ENCODE measurements around the gene SAFB. TPM values are rescaled to one million over a fixed set of nuclear protein-coding genes. Genes with fewer than 3 reads are reported as not detected.

SAFB gene
- total and polyA plus RNA-seq, 2 of the 4 experiments (the other 2 are of a cell fraction): 18.5 to 41.2 TPM

- WGBS, 2 experiments (ENCODE audit: extremely low coverage in 2 of 2, insufficient read length in 1 of 2): 95% methylated on average over 7 of the region's 18 CpGs; no CpG with 5 or more reads in 1 of the 2 experiments
- no peak overlapping the region for H3K56ac ChIP-seq (ENCODE audit: extremely low read depth, insufficient read depth, low read length)
- H3K4me2 ChIP-seq (ENCODE audit: low read depth, low read length): no peak overlapping the region
- H3K18ac ChIP-seq (ENCODE audit: low read depth, low read length): no peak overlapping the region
- no peak overlapping the region for H2BK15ac ChIP-seq (ENCODE audit: low read depth, low read length)
- H3K9me3 ChIP-seq (ENCODE audit: control insufficient read depth, insufficient read depth, low read length): no peaks in the 10 kb centered on the region
- no peak overlapping the region for H2AFZ ChIP-seq (replicated peaks; ENCODE audit: low read length, poor library complexity)
- ChIA-PET POLR2A (ENCODE audit: unreplicated experiment) (no interaction called here), CTCF (no interaction called here)
- H3K27me3 ChIP-seq (ENCODE audit: control insufficient read depth, insufficient read depth, low read length): no peaks in the 10 kb centered on the region
- peaks cover 84% of the 10 kb centered on the region for H3K36me3 ChIP-seq (ENCODE audit: control insufficient read depth, insufficient read depth, low read length)
- H3K4me1 ChIP-seq (ENCODE audit: control insufficient read depth, insufficient read depth, low read length): no peaks in the 10 kb centered on the region
- no peak overlapping the region for H2AK9ac ChIP-seq (replicated peaks; ENCODE audit: low read depth, low read length, poor library complexity)
- dilution Hi-C loops (cut with HindIII; ENCODE audit: low sequenced_read_pairs, unreplicated experiment): no loop called here
- no peak overlapping the region for H2BK5ac ChIP-seq (ENCODE audit: low read depth, low read length, poor library complexity, severe bottlenecking)
- no peak overlapping the region for H2AK5ac ChIP-seq (ENCODE audit: low read depth, low read length)
- in situ Hi-C loops (cut with MboI; ENCODE audit: low sequenced_read_pairs): no loop called here
- peaks cover 11 to 16% of the 10 kb centered on the region in 2 experiments; a peak in 3 of 4 replicates for H3K79me1 ChIP-seq (ENCODE audit: low read depth in 1 of 2, low read length in 2 of 2)
- H3K4me3 ChIP-seq (ENCODE audit: insufficient read depth, low read depth, low read length): no peak overlapping the region
- H3K4ac ChIP-seq (ENCODE audit: low read depth, low read length): no peak overlapping the region
- ATAC-seq (ENCODE audit: low read depth) (no peak), DNase-seq (no peak)
- intact Hi-C loops (cut with micrococcal nuclease): no loop called here
- no TSS peak for BruUV-seq (replicated peaks)
- H4K20me1 ChIP-seq (ENCODE audit: insufficient read depth, low read length): peaks cover 4% of the 10 kb centered on the region
- no peak overlapping the region for H4K5ac ChIP-seq (ENCODE audit: low read depth, low read length)
- no peak overlapping the region for H3K14ac ChIP-seq (replicated peaks; ENCODE audit: low read depth, low read length)
- H3K9ac ChIP-seq (ENCODE audit: low read depth, low read length): no peak overlapping the region
- no peaks in the 10 kb centered on the region for H3K9me1 ChIP-seq (ENCODE audit: insufficient read depth, low read length)
- no peak overlapping the region for H4K91ac ChIP-seq (ENCODE audit: insufficient read depth, low read depth, low read length)
- H2BK120ac ChIP-seq (ENCODE audit: low read depth, low read length): no peak overlapping the region
- TF ChIP-seq CTCF (conservative IDR thresholded peaks at IDR 0.05; ENCODE audit: low read depth, low read length) (no peak), MXI1 (IDR thresholded peaks at IDR 0.05; ENCODE audit: borderline replicate concordance, low read depth, low read length) (no peak), MAFK (IDR thresholded peaks at IDR 0.05; ENCODE audit: low read depth, low read length) (no peak), POLR2A (IDR thresholded peaks at IDR 0.05; ENCODE audit: low read depth, low read length) (no peak)
- no peak overlapping the region for H3K23ac ChIP-seq (ENCODE audit: low read depth, low read length)
- no peak overlapping the region for H2BK20ac ChIP-seq (ENCODE audit: low read depth, low read length)
- H4K8ac ChIP-seq (ENCODE audit: low read depth in 2 of 2, low read length in 2 of 2): no peak overlapping the region
- H3K27ac ChIP-seq (ENCODE audit: insufficient read depth, low read length): no peak overlapping the region
These were observed 27.8 kb upstream of the SAFB start for GRCh38 chr19:5595129-5595528.
